Mesothelial cell of epicardium (in vitro differentiated cells): ENCODE measurements around the gene SEC61A2. TPM values are rescaled to one million over a fixed set of nuclear protein-coding genes. Genes with fewer than 3 reads are reported as not detected.

ENCODE experiments used
- DNase-seq, 2 experiments: peaks; one replicate each; pipeline ENCODE4 v3.0.0; 2021; ENCODE audit warnings: low spot score in 2 of 2; ENCODE audit not compliant: unreplicated experiment in 2 of 2
- H3K27ac Mint-ChIP-seq: 2 replicates; pipeline ENCODE4 v1.8.0; 2021; ENCODE audit warnings: mixed read lengths
- H3K27me3 Mint-ChIP-seq: 2 replicates; pipeline ENCODE4 v1.8.0; 2021; ENCODE audit warnings: low read depth, mixed read lengths
- H3K36me3 Mint-ChIP-seq: 2 replicates; pipeline ENCODE4 v1.8.0; 2021; ENCODE audit warnings: mixed read lengths
- H3K4me1 Mint-ChIP-seq: 2 replicates; pipeline ENCODE4 v1.8.0; 2021; ENCODE audit warnings: mixed read lengths
- H3K4me3 Mint-ChIP-seq: 2 replicates; pipeline ENCODE4 v1.8.0; 2021; ENCODE audit warnings: mild to moderate bottlenecking, moderate library complexity, mixed read lengths
- H3K9me3 Mint-ChIP-seq: 2 replicates; pipeline ENCODE4 v1.8.0; 2021; ENCODE audit warnings: mixed read lengths
- total RNA-seq: library from RNA; stranded (reverse); gene quantifications from 3 replicates; pipeline ENCODE4 v1.2.1, GENCODE V29; 2021
- TF ChIP-seq, protein P1 (sequence below): fragments of 200-600 bp; sonication (generic); IDR thresholded peaks from one replicate; pipeline ENCODE4 v1.5.0; 2021; ENCODE audit warnings: antibody characterized with exemption; ENCODE audit not compliant: unreplicated experiment

The SEC61A2 gene
- total RNA-seq, 1 donor from 2014 or later = 27.7 TPM

DNA sequence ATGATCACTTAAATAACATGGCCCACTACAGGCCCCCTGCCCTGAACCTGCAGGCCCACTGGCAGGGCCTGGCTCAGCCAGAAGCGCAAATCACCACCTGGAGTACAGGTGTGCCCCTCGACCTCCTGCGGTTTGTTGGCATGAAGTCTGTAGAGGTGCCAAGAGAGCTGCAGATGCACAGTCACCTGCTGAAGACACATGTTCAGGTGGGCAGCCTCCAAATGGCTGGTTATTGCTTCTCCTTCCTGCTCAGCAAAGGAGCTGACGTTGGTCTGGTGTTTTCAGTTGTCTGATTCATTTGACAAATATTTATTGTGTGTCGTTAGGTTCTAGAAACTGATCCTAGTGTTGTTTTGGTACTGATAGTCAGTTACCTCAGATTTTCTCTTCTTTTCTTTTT lies 31.7 kb upstream of the SEC61A2 start:
- TF ChIP-seq, protein P1, sequence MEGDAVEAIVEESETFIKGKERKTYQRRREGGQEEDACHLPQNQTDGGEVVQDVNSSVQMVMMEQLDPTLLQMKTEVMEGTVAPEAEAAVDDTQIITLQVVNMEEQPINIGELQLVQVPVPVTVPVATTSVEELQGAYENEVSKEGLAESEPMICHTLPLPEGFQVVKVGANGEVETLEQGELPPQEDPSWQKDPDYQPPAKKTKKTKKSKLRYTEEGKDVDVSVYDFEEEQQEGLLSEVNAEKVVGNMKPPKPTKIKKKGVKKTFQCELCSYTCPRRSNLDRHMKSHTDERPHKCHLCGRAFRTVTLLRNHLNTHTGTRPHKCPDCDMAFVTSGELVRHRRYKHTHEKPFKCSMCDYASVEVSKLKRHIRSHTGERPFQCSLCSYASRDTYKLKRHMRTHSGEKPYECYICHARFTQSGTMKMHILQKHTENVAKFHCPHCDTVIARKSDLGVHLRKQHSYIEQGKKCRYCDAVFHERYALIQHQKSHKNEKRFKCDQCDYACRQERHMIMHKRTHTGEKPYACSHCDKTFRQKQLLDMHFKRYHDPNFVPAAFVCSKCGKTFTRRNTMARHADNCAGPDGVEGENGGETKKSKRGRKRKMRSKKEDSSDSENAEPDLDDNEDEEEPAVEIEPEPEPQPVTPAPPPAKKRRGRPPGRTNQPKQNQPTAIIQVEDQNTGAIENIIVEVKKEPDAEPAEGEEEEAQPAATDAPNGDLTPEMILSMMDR = no peak
- Mint-ChIP-seq H3K4me1 (no peaks in the 10 kb centered on the region), H3K9me3 (no peaks in the 10 kb centered on the region), H3K36me3 (peaks cover 38% of the 10 kb centered on the region), H3K4me3 (no peak overlapping the region), H3K27me3 (no peaks in the 10 kb centered on the region), H3K27ac (no peak overlapping the region)
- no peak for DNase-seq

DNA sequence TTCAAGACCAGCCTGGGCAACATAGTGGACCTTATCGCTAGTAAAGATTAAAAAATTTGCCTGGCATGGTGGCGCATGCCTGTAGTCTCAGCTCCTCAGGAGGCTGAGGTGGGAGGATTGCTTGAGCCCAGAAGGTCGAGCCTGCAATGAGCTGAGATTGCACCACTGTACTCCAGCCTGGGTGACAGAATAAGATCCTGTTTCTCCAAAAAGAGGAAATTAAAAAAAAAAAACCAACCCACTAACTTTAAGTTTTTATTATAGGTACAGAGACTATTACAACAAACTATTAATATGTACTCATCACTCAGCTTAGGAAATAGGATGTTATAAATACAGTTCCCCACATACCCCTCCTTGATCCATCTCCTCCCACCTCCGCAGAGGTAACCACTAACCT lies 30.5 kb upstream of the SEC61A2 start:
- no peaks in the 10 kb centered on the region for H3K4me1 Mint-ChIP-seq
- DNase-seq = no peak
- H3K27ac Mint-ChIP-seq = no peak overlapping the region
- no peak overlapping the region for H3K4me3 Mint-ChIP-seq
- H3K36me3 Mint-ChIP-seq = peaks cover 37% of the 10 kb centered on the region
- no peaks in the 10 kb centered on the region for H3K9me3 Mint-ChIP-seq
- no peaks in the 10 kb centered on the region for H3K27me3 Mint-ChIP-seq
- TF ChIP-seq, protein P1 = no peak

DNA sequence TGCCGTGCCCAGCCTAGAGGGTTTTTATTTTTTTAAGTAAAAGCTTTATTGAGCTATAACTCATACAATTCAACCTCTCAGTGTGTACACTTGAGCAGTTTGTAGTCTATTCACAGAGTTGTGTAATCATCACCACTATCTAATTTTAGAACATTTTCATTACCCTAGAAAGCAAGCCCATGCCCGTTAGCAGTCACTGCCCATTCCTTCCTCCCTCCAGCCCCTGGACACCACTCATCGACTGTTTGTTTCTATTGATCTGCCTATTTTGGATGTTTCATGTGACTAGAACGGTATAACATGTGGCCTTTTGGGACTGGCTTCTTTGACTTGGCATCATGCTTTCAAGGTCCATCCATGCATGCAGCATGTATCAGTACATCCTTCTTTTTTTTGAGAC lies 25.7 kb upstream of the SEC61A2 start:
- no peaks in the 10 kb centered on the region for H3K9me3 Mint-ChIP-seq
- H3K4me1 Mint-ChIP-seq = no peaks in the 10 kb centered on the region
- H3K36me3 Mint-ChIP-seq = peaks cover 34% of the 10 kb centered on the region

GRCh38 chr10:12107781-12108180 lies 21.7 kb upstream of the SEC61A2 start:
- H3K4me3 Mint-ChIP-seq = no peak overlapping the region
- peaks cover 33% of the 10 kb centered on the region for H3K36me3 Mint-ChIP-seq
- H3K4me1 Mint-ChIP-seq = no peaks in the 10 kb centered on the region
- no peaks in the 10 kb centered on the region for H3K27me3 Mint-ChIP-seq
- TF ChIP-seq, protein P1 = no peak
- no peak overlapping the region for H3K27ac Mint-ChIP-seq
- H3K9me3 Mint-ChIP-seq = no peaks in the 10 kb centered on the region
- no peak for DNase-seq

More for the DNA sequence above, 25.7 kb upstream of the SEC61A2 start:
- TF ChIP-seq, protein P1 = no peak
- Mint-ChIP-seq H3K27me3 (no peaks in the 10 kb centered on the region), H3K4me3 (no peak overlapping the region), H3K27ac (no peak overlapping the region)
- no peak for DNase-seq

- H3K4me1 Mint-ChIP-seq = no peaks in the 10 kb centered on the region
- no peak for DNase-seq
- TF ChIP-seq, protein P1 = no peak
- no peaks in the 10 kb centered on the region for H3K27me3 Mint-ChIP-seq
- no peak overlapping the region for H3K27ac Mint-ChIP-seq
- no peak overlapping the region for H3K4me3 Mint-ChIP-seq
- H3K36me3 Mint-ChIP-seq = peaks cover 29% of the 10 kb centered on the region
- H3K9me3 Mint-ChIP-seq = no peaks in the 10 kb centered on the region
Observed at GRCh38 chr10:12109286-12109685, 20.2 kb upstream of the SEC61A2 start.

- no peak for DNase-seq
- H3K36me3 Mint-ChIP-seq = peaks cover 25% of the 10 kb centered on the region
- H3K27me3 Mint-ChIP-seq = no peaks in the 10 kb centered on the region
- H3K4me3 Mint-ChIP-seq = no peak overlapping the region
- TF ChIP-seq, protein P1 = no peak
- no peaks in the 10 kb centered on the region for H3K9me3 Mint-ChIP-seq
- H3K4me1 Mint-ChIP-seq = no peaks in the 10 kb centered on the region
- no peak overlapping the region for H3K27ac Mint-ChIP-seq
Observed at GRCh38 chr10:12111528-12111927, 17.9 kb upstream of the SEC61A2 start.
